Stimulated activated CD4-positive, alpha-beta T cell treated with anti-CD3 and anti-CD28 coated beads, Interleukin-2, amount 100 ng/mL, for 24 hours (primary cell): ENCODE results near the gene MCF2L.
A peak's percentile ranks its signal among the peaks of the same experiment; 100 is the strongest.
"Not testable (repeated sequence)": the region's sequence is repeated elsewhere in the genome, so short reads cannot be mapped to it uniquely, and the experiment has no call there.

Experiments
- DNase-seq, 2 donors: peaks; one replicate each; pipeline ENCODE4 v3.0.0-alpha.2; 2020

Gene MCF2L

DNA sequence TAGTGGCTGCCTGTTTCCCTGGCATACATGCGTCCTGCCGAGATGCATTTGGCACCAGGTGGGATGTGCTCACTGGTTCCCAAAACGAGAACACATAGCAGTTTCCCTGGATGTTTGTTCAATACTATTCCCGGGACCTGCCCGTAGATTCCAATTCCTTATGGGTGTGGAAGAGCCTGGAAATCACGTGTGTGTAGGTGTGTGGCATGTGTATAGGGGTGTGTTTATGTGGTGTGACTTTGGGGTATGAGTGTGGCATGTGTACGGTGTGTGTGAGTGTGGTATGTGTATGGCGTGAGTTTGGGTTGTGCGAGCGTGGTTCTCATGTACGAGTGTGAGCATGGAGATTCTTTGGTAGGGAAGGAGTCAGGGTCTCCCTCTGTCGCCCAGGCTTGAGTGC lies 133.7 kb downstream of the MCF2L start:
- no peak for DNase-seq

DNA sequence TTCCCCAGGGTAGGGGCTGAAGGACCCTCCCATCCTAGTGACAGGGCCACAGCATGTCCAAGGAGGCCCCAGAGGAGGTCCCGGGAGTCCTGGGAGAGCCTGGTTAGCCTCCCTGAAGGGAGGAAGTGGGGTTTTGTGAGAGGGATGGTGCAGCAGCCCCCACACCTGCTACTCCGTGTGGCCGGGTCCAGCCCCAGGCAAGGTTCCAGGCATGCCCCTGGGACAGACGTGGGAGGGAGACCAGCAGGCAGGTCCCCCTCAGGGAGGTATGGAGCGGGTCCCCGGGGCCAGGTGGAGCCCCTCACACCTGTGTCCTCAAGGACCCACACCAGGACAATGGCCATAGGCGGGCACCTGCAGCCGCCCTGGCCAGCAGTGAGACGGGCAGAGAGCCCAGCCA lies 134.6 kb downstream of the MCF2L start:
- no peak for DNase-seq

GRCh38 chr13:113105032-113105920 lies 136.3 kb downstream of the MCF2L start, which contains the start of gene F7:
Gene F7, plus strand, starts transcription at chr13:113105791. Its CDS starts 51 bp downstream, at chr13:113105842.
- DNase-seq, result no peak

GRCh38 chr13:113105921-113106452 lies 137.0 kb downstream of the MCF2L start:
- no peak for DNase-seq

DNA sequence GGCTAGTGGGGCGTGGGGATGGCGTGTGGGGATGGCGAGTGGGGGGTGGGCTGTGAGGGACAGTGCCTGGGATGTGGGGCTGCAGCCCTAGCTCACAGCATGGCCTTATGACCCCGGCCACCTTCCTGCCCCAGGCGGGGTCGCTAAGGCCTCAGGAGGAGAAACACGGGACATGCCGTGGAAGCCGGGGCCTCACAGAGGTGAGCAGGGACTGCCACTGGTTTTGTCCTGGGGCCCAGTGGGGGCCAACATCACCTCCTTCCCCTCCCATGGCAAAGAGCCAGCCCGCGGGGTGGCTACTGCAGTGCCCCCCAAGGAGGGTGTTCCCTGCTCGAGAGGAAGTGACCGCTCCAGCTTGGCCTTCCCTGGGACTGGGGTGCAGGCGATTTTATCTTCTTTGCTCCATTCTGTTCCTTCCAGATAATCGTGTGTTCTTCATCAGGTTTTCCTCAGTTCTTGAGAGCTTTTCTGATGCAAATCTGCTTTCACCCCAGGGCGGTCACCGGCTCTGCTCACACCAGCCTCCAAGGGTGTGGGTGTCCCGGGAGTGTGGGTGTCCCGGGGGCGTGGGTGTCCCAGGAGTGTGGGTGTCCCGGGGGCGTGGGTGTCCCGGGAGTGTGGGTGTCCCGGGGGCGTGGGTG lies 137.8 kb downstream of the MCF2L start:
- no peak for DNase-seq

DNA sequence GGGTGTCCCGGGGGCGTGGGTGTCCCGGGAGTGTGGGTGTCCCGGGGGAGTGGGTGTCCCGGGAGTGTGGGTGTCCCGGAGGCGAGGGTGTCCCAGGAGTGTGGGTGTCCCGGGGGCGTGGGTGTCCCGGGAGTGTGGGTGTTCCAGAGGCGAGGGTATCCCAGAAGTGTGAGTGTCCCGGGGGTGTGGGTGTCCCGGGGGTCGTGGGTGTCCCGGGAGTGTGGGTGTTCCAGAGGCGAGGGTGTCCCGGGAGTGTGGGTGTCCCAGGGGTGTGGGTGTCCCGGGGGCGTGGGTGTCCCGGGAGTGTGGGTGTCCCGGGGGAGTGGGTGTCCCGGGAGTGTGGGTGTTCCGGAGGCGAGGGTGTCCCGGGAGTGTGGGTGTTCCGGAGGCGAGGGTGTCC lies 139.5 kb downstream of the MCF2L start:
- DNase-seq, result not testable (repeated sequence)

DNA sequence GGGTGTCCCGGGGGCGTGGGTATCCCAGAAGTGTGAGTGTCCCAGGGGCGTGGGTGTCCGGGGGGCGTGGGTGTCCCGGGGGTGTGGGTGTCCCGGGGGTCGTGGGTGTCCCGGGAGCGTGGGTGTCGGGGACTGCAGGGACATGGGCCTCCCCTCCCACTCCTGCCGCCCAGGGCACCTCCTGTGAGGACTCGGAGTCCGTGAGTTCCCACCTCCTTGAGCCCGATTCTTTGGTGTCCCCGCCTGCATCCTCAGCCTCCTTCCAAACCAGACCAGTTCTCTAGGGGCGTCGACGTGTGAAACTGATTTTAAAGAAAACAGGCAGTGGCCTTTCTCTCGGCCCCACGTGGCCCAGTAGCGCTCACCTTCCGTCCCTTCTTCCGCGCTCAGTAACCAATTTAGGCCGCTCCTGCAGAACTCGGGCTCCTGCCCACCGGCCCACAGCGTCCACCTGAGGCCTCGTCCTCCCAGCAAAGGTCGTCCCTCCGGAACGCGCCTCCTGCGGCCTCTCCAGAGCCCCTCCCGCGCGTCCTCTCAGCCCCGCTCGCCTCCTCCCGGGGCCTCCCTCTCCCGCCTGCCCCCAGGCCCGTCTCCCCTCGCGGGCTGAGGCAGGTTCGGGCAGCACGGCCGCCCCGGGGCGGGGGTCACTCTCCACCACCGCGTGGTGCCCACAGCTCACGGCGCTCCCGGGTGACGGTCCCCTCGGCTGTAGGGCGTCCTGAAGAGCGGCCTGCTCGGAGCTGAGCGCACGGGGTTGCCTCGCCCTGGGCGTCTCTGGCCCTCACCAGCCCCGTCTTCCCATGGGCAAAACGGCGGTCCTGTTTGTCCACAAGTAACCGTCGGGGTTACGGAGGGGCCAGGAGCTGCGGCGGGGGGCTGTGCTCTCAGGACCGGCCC lies 140.4 kb downstream of the MCF2L start:
- no peak for DNase-seq

- peak in 1 of 2 donors; percentile 49 for DNase-seq
Observed at GRCh38 chr13:113110048-113110851, 141.2 kb downstream of the MCF2L start.

DNA sequence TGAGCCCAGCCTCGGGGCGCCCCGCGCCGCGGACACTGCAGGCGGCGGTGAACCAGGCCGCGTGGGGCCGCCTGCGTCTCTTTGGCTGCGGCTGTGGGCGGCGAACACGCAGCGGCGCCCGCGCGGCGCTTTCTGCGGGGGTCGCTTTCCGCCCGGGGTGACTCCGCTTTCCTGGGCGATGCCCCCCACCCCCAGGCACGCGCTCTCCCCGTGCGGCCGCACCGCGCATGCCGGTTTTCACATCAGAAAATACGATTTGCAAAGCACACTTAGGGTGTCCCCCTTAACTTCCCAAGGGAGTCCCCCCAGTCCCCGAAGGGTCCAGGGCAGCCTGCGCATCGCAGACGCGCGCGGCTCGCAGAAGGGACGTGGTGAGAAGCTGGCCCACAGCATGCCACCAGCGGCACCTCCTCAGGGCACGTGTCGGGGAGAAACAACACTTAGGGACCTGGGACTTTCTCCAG lies 141.9 kb downstream of the MCF2L start:
- no peak for DNase-seq

GRCh38 chr13:113111821-113112220 lies 142.8 kb downstream of the MCF2L start:
- not testable (repeated sequence) for DNase-seq

DNA sequence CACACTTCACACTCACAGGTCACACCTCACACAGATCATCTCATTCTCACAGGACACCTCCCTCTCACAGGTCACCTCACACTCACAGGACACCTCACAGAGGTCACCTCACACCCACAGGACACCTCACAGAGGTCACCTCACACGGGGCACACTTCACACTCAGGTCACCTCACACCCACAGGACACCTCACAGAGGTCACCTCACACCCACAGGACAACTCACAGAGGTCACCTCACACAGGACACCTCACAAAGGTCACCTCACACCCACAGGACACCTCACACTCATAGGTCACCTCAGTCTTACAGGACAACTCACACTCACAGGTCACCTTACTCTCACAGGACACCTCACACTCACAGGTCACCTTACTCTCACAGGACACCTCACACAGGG lies 143.5 kb downstream of the MCF2L start:
- DNase-seq, result not testable (repeated sequence)

DNA sequence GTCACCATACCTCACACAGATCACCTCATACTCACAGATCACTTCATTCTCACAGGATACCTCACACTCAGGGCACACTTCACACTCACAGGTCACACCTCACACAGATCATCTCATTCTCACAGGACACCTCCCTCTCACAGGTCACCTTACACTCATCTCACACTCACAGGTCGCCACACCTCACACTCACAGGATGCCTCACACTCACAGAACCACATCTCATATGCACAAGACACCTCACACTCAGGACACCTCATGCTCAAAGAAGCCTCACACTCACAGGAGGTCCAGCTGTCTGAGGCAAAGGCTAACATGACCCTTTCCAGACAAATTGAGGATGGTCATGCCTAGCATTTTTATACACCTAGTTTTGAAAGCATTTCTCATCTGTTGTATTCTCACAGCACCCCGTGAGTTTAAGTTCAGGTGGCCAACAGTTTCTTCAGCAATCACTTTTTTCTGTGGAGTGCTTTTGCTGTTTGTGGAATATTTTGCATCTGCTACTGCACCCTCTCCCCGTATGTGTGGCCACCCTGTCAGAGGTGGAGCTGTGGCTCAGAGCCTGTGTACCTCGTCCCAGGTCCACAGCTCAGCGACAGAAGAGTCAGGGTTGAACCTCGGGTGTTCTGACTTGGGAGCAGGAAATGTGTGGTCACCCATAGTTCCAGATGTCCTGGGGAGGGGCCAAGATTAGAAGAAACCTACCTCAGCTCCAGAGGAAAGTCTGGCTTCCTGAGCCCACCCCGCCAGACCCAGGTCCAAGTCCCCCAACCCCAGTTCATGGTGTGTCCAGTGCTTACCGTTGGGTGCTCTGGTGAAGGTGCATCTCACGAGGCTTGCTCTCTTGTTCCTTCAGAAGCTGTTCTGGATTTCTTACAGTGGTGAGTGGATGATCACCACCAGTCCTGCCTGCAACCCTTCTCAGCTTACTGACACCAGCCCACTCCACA lies 144.2 kb downstream of the MCF2L start:
- no peak for DNase-seq

DNA sequence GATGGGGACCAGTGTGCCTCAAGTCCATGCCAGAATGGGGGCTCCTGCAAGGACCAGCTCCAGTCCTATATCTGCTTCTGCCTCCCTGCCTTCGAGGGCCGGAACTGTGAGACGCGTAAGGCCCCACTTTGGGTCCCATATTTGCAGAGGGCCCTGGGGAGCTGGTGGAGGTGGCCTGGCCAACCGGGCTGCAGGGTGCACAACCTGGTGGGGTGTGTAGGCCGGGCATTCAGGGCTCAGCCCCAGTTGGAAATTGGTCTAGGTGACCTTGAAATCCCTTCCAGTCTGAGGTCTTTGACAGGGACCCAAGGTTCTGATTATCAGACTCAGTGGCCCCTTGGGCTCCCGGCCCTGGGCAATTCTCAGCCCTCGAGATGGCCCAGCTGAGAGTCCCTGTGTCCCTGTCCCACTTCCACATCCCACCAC lies 144.8 kb downstream of the MCF2L start:
- no peak for DNase-seq

DNA sequence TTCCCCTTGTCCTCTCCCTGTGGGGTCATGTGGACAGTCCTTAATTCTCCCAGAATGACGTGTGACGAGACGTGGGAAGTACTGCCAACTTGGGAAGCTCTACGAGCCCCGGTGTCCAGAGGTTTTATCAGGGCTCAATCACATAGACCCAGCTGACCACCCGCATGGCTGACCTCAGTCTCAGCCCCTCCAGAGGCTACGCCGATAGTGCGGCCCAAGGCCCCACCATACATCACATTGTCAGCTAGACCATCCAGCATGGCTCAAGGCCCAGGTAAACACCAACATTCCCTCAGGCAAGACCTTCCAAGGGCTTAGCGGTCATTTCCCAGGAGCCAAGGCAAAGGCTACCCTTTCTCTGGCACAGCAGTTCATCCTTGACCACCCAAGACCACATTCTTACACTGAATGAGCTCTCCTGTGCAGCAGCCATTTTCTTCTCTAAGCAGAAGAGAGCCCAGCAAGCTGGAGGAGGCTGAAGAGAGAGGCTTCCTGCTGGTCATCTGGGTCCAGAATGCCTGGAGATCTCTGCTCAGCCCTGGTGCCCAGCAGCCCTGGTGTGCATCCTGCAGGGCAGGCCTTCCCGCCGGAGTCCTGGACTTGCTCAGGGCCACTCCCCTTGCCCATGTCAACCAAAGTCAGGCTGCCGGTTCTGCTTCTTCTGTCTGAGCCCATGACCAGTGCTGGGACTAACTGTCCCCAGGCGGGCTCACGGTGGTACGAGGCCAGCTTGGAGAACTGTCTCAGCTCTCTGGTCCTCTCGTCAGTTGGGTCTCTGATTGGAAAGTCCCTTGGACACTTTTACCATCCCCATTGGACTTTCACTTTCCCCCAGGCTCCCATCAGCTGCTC lies 145.7 kb downstream of the MCF2L start:
- DNase-seq, result no peak

DNA sequence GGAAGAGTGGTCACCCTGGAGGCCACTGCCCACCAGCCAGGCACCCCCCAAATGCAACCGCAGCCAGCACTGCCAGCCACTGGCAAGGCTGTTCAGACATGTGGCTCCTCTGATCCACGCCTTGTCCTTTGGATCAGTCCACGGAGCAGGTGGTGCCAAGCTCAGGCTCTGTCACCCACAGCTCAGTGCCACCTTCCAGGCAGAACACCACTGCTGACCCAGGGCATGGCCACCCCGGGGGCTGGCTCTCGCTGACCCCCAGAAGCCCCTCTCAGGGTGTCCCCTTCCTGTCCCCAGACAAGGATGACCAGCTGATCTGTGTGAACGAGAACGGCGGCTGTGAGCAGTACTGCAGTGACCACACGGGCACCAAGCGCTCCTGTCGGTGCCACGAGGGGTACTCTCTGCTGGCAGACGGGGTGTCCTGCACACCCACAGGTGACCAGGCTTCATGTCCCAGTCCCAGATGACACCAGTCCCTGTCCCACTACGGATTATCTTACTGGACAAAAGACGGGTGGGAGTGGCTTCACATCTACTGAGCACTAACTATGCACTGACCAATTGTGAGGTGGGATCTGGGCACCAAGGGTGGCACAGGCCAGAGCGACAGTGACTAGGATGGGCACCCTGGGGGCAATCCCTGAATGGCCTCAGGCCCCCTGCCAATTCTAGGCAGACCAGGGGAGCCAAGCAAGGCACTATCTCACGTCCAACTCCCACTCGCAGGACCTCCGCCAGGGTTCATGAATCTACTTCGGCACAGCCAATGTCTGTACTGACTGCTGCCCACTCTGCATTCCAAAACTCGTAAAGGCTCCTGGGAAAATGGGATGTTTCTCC lies 146.6 kb downstream of the MCF2L start:
- no peak for DNase-seq

DNA sequence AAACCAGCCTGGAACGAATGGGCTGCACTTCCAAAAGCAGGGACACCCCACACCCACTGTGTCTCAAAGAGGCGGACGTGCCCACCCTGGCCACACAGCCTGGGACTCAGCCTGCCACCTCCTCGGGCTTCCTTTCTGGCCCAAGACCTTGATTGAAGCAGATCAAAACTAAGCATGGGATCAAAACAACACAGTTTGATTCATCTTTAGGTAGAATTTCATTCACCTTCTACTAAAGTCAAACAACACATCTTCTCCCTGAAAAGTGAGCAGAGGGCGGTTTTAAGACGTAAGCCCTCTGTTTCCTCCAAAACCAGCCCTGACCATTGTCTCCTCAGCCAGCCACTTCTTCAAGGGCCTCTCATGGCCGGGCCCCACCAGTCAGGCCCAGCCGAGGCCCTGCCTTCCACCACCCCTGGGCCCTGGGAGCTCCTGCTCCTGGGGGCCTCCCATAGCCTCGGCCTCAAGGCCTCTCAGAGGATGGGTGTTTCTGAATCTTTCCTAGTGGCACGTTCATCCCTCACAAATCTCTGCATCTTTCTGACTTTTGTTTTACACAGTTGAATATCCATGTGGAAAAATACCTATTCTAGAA lies 147.3 kb downstream of the MCF2L start:
- no peak for DNase-seq

DNA sequence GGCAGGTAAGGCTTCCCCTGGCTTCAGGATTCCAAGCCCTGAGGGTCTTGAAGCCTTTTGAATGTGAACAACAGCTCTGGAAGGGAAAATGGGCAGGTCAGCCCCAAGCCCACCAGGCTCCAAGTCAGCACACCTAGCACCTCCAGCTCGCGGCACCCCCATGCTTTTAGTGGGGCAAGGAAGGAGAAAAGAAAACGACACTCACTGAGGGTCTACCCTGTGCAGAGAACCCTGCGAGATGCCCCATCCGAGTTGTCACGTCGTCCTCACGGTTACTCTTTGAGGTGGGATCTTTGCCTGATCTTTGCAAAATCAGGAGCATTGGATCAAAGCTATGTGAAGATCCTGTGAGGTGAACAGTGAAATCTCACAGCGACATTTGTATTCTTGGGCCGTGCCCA lies 147.9 kb downstream of the MCF2L start:
- DNase-seq, result no peak

- DNase-seq, result no peak
Observed at GRCh38 chr13:113117335-113117872, 148.4 kb downstream of the MCF2L start.
